GM18861 (cell line): ENCODE measurements around the gene CCDC6.
A peak's percentile ranks its signal among the peaks of the same experiment; 100 is the strongest.
"Not testable (repeated sequence)": the region's sequence is repeated elsewhere in the genome, so short reads cannot be mapped to it uniquely, and the experiment has no call there.

Experiments
- ATAC-seq: cut with Tn5 transposase; IDR thresholded peaks from one replicate; pipeline ENCODE4 v1.9.1; 2021; ENCODE audit not compliant: unreplicated experiment

CCDC6 gene

DNA sequence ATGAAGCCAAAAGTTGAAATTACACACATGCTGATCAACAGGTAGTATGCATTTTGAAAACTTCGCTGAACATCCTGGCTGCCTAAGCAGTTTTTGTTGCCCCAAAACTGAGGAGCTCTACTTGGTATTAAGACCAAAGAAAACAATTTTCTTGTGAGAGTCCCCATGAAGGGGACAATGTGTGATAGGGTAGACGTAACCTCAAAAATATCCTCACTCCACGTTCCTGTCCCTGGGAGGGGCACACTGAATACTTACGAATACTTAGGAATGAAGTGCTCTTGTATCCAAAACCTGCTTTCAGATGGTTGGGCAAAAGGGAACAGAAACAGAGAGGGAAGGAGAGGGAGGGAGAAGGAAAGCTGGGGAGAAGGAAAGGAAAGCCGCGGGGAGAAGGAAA lies 24.7 kb downstream of the CCDC6 start:
- no peak for ATAC-seq

- ATAC-seq = peak; percentile 32
Measured at GRCh38 chr10:59880971-59881510, 25.3 kb downstream of the CCDC6 start.

- ATAC-seq = no peak
Measured at GRCh38 chr10:59880019-59880717, 26.2 kb downstream of the CCDC6 start.

DNA sequence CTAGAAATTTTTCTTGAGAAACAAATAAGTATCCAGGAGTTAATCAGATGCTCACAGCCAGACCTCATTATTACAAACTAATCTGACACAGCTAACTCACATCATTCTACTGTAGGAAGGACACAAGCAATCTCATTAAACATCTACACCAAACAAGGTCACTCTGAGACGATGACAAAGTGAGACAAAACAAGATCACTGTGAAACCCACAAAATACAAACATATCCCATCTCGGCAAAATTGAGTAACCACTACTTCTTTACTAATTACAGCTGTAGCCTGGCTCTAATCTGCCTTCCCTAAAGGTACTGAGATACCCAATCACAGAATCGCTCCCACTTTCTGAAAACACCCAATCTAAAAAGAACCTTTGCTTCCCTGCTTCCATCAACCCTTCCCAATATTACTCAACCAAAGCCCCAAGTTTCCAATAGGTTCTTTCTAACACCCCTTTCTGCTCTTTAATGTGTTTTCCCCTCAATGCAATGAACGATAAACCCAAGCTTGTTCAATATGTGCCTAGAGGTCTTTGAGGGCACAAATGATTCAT lies 26.9 kb downstream of the CCDC6 start:
- ATAC-seq = peak; percentile 48

GRCh38 chr10:59878915-59879314 lies 27.4 kb downstream of the CCDC6 start:
- peak; percentile 0 for ATAC-seq

GRCh38 chr10:59878289-59878688 lies 28.1 kb downstream of the CCDC6 start:
- no peak for ATAC-seq

DNA sequence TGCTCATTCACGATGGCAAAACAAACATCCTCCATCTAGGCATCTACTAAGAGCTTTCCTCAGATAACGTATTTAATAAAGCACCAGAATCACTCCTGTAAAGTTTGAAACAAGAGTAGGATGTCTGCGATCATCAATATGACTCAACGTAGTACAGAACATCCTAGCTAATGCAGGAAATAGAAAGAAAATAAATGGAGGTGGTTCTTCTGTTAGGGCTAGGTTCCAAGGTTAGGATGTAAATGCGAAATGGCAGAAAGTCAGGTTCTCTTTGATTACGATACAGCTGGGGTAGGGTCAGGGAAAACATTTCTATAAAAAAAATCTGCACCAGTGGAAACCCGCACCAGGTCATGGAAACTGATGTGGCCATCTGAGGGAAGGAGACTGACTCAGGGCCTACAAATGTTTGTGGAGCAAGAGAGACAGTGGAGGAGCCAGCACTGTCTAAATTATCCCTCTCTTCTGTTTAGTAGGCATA lies 29.1 kb downstream of the CCDC6 start:
- no peak for ATAC-seq

DNA sequence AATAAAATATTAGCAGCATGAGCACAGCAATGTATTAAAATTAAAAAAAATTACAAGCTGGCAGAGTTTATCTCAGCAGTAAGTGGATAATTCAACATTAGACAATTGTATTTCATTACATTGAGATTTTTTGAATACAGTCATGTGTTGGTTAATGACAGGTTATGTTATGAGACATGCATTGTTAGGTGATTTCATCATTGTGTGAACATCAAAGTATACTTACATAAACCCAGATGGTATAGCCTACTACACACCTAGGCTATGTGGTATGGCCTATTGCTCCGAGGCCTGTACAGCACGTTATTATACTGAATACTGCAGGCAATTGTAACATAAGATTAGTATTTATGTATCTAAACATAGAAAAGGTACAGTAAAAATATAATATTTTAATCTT lies 29.7 kb downstream of the CCDC6 start:
- no peak for ATAC-seq

GRCh38 chr10:59876208-59876607 lies 30.1 kb downstream of the CCDC6 start:
- ATAC-seq = not testable (repeated sequence)

GRCh38 chr10:59873896-59874295 lies 32.5 kb downstream of the CCDC6 start:
- ATAC-seq = peak; percentile 60

- ATAC-seq = no peak
Measured at GRCh38 chr10:59872892-59873463, 33.4 kb downstream of the CCDC6 start.

DNA sequence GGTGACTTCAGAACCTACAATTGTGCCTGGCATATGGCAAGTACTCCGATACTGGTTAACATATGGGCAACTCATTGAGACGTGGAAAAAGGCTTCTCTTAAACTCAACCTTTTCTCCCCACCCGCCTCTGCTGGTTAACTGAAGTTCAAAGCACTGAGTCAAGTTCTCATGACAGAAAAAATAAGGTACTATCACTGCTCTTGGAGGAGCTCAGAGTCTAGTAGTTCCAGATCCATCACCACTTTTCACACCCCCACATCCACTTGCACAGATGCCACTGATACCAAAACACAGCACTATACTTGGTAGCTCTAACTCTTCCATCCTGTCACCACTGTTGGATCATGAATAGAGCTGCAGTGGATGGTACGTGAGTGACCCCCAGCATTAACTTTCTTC lies 36.2 kb downstream of the CCDC6 start:
- ATAC-seq = no peak

DNA sequence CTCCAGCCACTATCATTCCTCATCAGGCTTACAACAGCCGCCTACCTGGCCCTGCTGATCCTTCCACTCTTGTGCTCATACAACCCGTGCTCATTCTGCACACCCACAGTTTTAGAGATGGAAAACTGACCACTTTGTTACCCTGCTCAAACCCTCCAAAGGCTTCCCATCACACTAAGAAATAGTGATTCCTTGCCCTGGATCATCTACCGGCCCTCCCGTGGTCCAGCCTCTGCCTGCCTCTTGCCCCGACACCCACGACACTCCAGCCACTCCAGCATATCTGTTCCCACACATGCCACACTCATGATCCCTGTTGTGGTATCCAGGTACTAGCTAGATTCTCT lies 36.8 kb downstream of the CCDC6 start:
- ATAC-seq = no peak

- no peak for ATAC-seq
Measured at GRCh38 chr10:59868696-59869593, 37.4 kb downstream of the CCDC6 start.

- no peak for ATAC-seq
Measured at GRCh38 chr10:59867590-59867989, 38.8 kb downstream of the CCDC6 start.

DNA sequence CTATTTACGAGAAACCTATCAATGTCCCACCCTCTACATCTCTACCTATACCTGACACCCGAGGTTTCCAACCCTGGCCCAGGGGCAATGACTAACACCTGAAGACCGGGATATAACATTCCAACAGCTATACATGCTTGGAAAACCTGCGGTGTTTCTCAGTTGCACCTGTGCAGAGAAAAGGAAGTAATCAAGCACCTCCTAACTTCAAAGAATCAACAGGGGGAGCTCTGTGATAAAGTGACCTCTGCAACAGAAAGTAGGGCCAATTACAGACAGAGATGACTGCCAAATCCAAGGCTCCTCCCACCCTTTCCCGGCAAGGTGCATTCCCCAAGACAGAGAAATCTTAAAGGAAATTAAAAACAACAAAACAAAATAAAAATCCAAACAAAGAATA lies 41.3 kb downstream of the CCDC6 start:
- ATAC-seq = peak; percentile 70

GRCh38 chr10:59864141-59864962 lies 42.0 kb downstream of the CCDC6 start:
- peak; percentile 16 for ATAC-seq

- ATAC-seq = no peak
Measured at GRCh38 chr10:59859570-59859969, 46.8 kb downstream of the CCDC6 start.

DNA sequence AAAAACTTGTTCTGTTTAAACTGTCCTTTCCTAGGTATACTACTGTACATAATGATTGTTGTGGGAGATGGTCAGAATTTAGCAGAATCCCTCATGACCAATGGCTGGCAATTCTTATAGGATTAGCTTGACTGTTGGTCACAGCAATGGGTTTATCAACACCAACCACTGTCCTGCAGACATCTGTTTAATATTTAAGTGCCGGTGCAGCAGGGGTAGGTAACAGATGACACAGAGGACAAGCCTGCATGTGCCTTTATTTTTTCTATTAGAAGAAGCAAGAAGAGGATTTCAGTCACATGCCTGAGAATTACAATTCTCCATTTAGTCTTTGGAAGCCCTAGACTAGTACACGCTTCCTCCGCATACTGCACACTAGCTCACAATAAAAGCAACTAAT lies 48.4 kb downstream of the CCDC6 start:
- ATAC-seq = no peak

DNA sequence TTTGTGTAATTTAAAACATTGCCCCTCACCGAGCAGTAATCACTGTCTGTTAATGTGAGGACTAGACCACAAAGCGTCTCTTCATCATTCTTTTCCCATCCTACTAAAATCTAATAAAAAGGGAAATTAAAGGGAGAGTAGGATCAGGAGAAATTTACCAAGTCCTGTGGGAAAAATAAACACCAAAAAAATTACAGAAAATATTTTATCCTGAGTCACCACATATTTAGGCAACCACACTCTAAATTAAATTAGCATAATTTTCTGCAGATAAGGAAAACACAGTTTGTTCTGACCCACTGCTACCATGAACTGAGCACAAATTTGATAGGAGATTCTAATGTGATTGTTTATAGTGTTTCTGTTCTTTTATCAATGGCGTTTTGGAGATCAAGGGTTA lies 49.3 kb downstream of the CCDC6 start:
- ATAC-seq = no peak
